ENCODE results near the gene NPHP1.
"Not testable (repeated sequence)": the region's sequence is repeated elsewhere in the genome, so short reads cannot be mapped to it uniquely, and the experiment has no call there.

DNA sequence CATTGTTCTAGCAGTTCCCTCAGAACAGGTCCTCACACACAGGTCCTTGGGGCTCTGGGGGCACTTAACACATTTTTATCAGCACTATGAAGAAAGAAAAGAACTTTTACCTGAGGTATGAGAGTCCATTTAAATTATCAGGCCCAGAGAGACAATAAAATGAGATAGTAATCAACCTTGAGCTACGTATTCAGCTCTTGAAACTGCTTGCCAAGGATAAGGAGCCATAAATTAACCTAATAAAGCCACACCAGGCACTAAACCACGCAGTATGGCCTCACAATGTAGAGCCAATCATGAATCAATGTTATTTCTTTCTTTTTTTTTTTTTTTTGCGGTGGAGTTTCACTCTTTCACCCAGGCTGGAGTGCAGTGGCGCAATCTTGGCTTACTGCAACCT lies 126.7 kb downstream of the NPHP1 start:
- not testable (repeated sequence) for TF ChIP-seq CTCF (IDR thresholded peaks at IDR 0.05); EZH2 (IDR thresholded peaks at IDR 0.05; ENCODE audit: borderline replicate concordance, insufficient read depth, low read depth, low read length, poor library complexity, severe bottlenecking)
